Measurements from ENCODE around the gene TC2N. TPM values are rescaled to one million over a fixed set of nuclear protein-coding genes. Genes with fewer than 3 reads are reported as not detected.

TC2N gene
- total RNA-seq, 1 donor from 2014 or later = 2.5 TPM

GRCh38 chr14:91732859-91733477 lies 134.4 kb downstream of the TC2N start:
- DNase-seq = no peak
- no peaks in the 10 kb centered on the region for H3K36me3 Mint-ChIP-seq (ENCODE audit: unreplicated experiment)
- no peaks in the 10 kb centered on the region for H3K4me1 Mint-ChIP-seq (ENCODE audit: low read depth, unreplicated experiment)
- no peak for TF ChIP-seq CTCF (IDR thresholded peaks at IDR 0.05; ENCODE audit: partially characterized antibody, unreplicated experiment)
- peaks cover 1% of the 10 kb centered on the region for H3K27me3 Mint-ChIP-seq (ENCODE audit: unreplicated experiment)
- no peak overlapping the region for H3K27ac Mint-ChIP-seq (ENCODE audit: unreplicated experiment)
- H3K9me3 Mint-ChIP-seq (ENCODE audit: unreplicated experiment) = no peaks in the 10 kb centered on the region
- no peak overlapping the region for H3K4me3 Mint-ChIP-seq (ENCODE audit: unreplicated experiment)

- Mint-ChIP-seq H3K4me3 (ENCODE audit: unreplicated experiment) (no peak overlapping the region), H3K27me3 (ENCODE audit: unreplicated experiment) (peaks cover 1% of the 10 kb centered on the region), H3K36me3 (ENCODE audit: unreplicated experiment) (no peaks in the 10 kb centered on the region), H3K4me1 (ENCODE audit: low read depth, unreplicated experiment) (no peaks in the 10 kb centered on the region), H3K9me3 (ENCODE audit: unreplicated experiment) (no peaks in the 10 kb centered on the region), H3K27ac (ENCODE audit: unreplicated experiment) (no peak overlapping the region)
- DNase-seq = no peak
- no peak for TF ChIP-seq CTCF (IDR thresholded peaks at IDR 0.05; ENCODE audit: partially characterized antibody, unreplicated experiment)
Measured at GRCh38 chr14:91732439-91732838, 134.9 kb downstream of the TC2N start.

- Mint-ChIP-seq H3K9me3 (ENCODE audit: unreplicated experiment) (no peaks in the 10 kb centered on the region), H3K36me3 (ENCODE audit: unreplicated experiment) (no peaks in the 10 kb centered on the region), H3K27ac (ENCODE audit: unreplicated experiment) (no peak within 1 kb of the TSS), H3K27me3 (ENCODE audit: unreplicated experiment) (peaks cover 1% of the 10 kb centered on the region), H3K4me3 (ENCODE audit: unreplicated experiment) (no peak within 1 kb of the TSS), H3K4me1 (ENCODE audit: low read depth, unreplicated experiment) (no peaks in the 10 kb centered on the region)
- DNase-seq = no peak
- TF ChIP-seq CTCF (IDR thresholded peaks at IDR 0.05; ENCODE audit: partially characterized antibody, unreplicated experiment) = no peak
Measured at GRCh38 chr14:91731986-91732385, 135.3 kb downstream of the TC2N start, which contains the start of gene CATSPERB. Gene CATSPERB (minus strand): TSS chr14:91732086. CDS start chr14:91729479, 2,607 bp downstream.

GRCh38 chr14:91731018-91731417 lies 136.3 kb downstream of the TC2N start:
- H3K27me3 Mint-ChIP-seq (ENCODE audit: unreplicated experiment) = peaks cover 1% of the 10 kb centered on the region
- no peak overlapping the region for H3K27ac Mint-ChIP-seq (ENCODE audit: unreplicated experiment)
- no peaks in the 10 kb centered on the region for H3K9me3 Mint-ChIP-seq (ENCODE audit: unreplicated experiment)
- H3K4me1 Mint-ChIP-seq (ENCODE audit: low read depth, unreplicated experiment) = no peaks in the 10 kb centered on the region
- no peaks in the 10 kb centered on the region for H3K36me3 Mint-ChIP-seq (ENCODE audit: unreplicated experiment)
- H3K4me3 Mint-ChIP-seq (ENCODE audit: unreplicated experiment) = no peak overlapping the region
- no peak for TF ChIP-seq CTCF (IDR thresholded peaks at IDR 0.05; ENCODE audit: partially characterized antibody, unreplicated experiment)
- DNase-seq = no peak

- Mint-ChIP-seq H3K4me3 (ENCODE audit: unreplicated experiment) (no peak overlapping the region), H3K9me3 (ENCODE audit: unreplicated experiment) (no peaks in the 10 kb centered on the region), H3K4me1 (ENCODE audit: low read depth, unreplicated experiment) (no peaks in the 10 kb centered on the region), H3K36me3 (ENCODE audit: unreplicated experiment) (no peaks in the 10 kb centered on the region), H3K27ac (ENCODE audit: unreplicated experiment) (no peak overlapping the region), H3K27me3 (ENCODE audit: unreplicated experiment) (peaks cover 1% of the 10 kb centered on the region)
- no peak for TF ChIP-seq CTCF (IDR thresholded peaks at IDR 0.05; ENCODE audit: partially characterized antibody, unreplicated experiment)
- no peak for DNase-seq
Measured at GRCh38 chr14:91729756-91730155, 137.6 kb downstream of the TC2N start.

All from glutamatergic neuron (in vitro differentiated cells).